NCI-H128 (cell line): Measurements from ENCODE around the gene COQ4.
A peak's percentile ranks its signal among the peaks of the same experiment; 100 is the strongest.
"Not testable (repeated sequence)": the region's sequence is repeated elsewhere in the genome, so short reads cannot be mapped to it uniquely, and the experiment has no call there.

ENCODE experiments used
- DNase-seq: peaks from one replicate; lab custom pipeline; 2025; ENCODE audit not compliant: unreplicated experiment; lab: John Stamatoyannopoulos, UW

Gene COQ4

GRCh38 chr9:128298535-128299482 lies 23.8 kb upstream of the COQ4 start:
- no peak for DNase-seq

DNA sequence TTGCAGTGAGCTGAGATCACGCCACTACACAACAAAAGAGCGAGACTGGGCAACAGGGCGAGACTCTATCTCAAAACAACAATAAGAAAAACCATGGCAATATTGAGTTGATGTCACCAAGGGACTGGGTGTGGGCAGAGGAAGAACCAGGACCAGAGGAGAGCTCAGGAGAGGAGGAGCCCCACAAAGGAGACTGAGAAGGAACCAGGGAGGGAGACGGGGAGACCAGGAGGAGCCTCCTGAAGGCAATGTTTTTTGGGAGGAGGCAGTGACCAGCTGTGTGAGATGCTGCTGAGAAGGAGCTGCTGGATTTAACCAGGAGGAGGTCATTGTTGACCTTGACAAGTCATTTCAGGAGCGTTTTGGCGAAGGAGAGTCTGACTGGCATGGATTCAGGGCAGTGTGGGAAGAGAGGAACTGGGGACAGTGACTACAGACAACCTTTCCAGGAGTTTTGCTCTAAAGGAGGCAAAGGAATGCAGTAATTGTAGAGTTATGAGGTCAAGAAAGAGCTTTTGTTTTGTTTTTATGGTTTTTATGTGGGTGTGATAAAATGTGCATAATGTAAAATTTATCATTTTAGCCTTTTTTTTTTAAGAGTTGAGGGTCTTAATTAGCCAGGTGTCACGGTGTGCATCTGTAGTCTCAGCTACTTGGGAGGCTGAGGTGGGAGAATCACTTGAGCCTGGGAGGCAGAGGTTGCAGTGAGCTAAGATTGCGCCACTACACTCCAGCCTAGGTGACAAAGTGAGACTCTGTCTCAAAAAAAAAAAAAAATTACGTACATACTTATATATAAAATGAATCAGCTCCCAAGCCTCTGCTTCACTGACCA lies 18.3 kb upstream of the COQ4 start:
- no peak for DNase-seq

DNA sequence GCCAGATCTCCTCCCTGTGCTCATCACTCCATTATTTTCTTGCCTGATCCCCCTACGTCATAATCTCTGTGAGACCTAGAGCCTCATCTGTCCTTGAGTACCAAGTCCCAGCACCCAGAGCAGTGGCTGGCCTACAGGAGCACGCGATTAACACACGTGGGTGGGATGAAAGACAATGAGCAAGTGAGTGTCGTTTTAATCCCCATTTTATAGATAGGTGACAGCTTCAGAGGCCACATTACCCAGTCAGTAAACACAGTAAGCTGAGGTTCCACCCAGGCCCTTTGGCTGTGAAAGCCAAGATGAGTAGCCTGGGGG lies 17.7 kb upstream of the COQ4 start:
- no peak for DNase-seq

DNA sequence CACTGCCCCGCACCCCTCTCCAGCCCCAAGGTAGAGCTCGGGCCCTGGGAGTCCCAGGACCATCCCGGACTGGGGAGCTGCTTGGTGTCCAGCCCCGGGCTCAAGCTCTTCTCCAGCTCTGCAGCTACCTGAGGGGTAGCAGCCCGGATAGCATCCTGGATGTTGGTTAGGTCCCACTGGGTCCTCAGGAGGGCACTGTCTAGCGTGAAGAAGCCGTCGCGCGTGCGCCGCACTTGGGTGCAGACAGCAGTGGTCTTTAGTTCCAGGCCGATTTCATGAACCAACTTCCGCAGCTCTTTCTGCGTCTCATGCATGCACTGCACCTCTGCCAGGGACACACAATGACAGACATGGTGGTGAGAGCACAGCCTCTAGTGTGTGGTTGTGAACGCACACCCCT lies 13.1 kb upstream of the COQ4 start:
- DNase-seq: no peak

GRCh38 chr9:128310461-128310860 lies 12.2 kb upstream of the COQ4 start:
- no peak for DNase-seq

DNA sequence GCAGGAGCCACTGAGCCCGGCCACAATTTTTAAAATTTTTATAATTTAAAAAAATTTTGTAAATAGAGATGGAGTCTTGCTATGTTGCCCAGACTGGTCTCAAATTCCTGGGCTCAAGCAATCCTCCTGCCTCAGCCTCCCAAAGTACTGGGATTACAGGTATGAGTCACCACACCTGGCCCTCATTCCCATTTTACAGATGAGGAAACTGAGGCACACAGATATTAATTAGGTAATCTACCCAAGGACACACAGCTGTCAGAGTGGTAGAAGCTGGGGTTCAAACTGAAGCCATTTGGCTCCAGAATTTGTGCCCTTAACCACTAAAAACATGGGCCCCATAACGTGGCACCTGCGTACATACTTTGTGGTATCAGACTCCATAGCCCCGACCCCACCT lies 7.9 kb upstream of the COQ4 start:
- DNase-seq: no peak

GRCh38 chr9:128316421-128316820 lies 6.2 kb upstream of the COQ4 start:
- no peak for DNase-seq

DNA sequence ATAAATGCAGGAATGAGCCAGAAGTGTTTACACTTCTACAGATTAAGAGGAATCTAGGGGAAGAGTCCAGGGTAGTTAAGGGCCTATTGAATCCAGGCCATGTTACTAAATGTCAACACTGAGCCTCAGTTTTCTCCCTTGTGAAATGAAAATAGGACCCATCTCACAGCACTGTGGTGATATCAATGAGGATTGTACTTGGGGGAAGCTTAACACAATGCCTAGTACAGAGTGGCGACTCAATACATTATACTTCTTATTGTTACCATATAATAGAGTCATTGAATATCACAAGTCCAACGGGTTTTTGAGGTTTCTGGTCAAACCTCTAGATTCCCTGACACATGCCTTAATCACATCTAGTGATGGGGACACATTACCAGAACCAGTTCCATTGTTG lies 5.0 kb upstream of the COQ4 start:
- no peak for DNase-seq

GRCh38 chr9:128321343-128321742 lies 1.3 kb upstream of the COQ4 start:
- no peak for DNase-seq

- no peak for DNase-seq
Measured at GRCh38 chr9:128321879-128322403, 698 bp upstream of the COQ4 start.

DNA sequence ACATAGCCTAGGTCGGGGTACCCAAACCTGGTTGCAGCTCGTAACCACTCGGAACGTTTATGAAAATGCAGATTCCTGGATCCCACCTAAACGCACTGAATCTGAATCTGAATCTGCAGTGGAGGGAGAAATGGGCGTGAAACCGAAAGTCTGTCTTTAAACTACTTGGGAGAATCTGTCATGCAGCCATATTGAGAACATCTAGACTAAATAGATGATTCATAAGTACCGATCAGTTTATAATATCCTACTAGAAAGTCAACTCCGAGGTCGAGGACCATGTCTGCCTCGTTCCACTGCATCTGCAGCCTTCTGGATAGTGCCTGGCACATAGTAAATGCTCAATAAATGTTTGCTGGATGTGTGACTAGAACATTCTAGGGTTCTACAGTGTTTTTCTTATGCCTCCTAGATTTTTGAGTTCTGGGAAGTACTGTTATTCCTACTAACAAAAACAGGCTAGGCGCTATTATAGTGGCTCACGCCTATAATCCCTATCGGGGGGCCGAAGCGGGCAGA lies 632 bp downstream of the COQ4 start:
- DNase-seq: no peak

DNA sequence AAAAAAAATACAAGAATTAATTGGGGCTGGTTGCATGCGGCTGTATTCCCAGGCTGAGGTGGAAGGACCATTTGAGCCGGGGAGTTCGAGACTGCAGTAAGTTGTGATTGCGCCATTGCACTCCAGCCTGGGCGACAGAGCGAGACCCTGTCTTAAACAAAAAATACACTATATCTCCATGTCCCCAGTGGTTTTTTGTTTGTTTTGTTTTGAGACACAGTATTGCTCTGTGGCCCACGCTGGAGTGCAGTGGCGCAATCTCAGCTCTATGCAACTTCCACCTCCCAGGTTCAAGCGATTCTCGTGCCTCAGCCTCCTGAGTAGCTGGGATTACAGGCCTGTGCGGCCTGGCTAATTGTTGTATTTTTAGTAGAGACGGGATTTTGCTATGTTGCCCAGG lies 1.2 kb downstream of the COQ4 start:
- no peak for DNase-seq

DNA sequence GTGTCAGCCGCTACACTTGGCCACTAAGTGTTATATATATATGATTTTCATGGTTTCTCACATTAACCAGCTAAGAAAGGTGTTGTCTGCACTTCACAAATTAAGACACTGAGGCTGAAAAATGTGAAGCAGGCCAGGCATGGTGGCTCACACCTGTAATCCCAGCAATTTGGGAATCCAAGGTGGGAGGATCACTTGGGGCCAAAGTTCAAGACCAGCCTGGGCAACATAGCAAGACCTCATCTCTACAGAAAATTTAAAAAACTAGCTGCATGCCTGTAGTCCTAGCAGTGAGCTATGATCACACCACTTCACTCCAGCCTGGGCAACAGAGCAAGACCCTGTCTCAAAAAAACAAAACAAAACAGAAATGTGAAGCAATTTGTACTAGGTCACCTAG lies 1.8 kb downstream of the COQ4 start:
- no peak for DNase-seq

GRCh38 chr9:128325629-128326028 lies 3.0 kb downstream of the COQ4 start:
- no peak for DNase-seq

GRCh38 chr9:128333451-128333869 lies 10.8 kb downstream of the COQ4 start:
- no peak for DNase-seq

DNA sequence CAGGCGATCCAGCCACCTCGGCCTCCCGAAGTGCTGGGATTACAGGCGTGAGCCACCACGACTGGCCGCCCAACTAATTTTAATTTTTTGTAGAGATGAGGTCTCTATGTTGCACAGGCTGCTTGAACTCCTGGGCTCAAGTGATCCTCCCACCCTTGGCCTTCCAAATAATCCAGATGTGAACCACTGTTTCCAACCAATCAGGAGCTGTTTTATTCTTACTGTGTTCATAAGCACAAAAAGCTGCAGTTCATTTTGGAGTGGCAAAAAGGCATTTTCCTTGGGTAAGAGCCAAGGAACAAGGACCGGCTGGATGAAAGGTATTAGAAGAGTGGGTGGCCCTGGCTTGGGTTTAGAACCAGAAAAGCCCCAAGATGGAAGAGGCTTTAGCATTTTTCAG lies 12.5 kb downstream of the COQ4 start:
- DNase-seq: no peak

- no peak for DNase-seq
Measured at GRCh38 chr9:128335914-128336313, 13.3 kb downstream of the COQ4 start.

DNA sequence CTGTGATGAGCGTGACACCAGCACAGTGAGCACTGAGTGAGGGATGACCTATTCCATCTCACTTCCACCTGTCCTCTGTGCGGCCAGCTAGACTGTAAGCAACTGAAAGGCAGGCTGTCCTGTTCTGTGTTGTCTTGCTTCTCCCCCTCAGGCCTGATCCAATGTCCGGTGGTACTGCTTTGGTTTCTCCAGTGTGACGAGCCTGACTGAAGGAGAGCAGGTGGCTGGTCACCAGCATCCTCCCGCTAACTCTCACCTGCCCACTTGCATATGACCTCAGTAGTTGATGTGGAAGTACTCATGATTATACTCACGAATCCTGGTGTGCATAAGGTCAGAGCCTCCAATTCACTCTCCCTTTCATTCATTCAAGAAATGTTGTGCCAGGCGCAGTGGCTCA lies 15.3 kb downstream of the COQ4 start:
- no peak for DNase-seq

DNA sequence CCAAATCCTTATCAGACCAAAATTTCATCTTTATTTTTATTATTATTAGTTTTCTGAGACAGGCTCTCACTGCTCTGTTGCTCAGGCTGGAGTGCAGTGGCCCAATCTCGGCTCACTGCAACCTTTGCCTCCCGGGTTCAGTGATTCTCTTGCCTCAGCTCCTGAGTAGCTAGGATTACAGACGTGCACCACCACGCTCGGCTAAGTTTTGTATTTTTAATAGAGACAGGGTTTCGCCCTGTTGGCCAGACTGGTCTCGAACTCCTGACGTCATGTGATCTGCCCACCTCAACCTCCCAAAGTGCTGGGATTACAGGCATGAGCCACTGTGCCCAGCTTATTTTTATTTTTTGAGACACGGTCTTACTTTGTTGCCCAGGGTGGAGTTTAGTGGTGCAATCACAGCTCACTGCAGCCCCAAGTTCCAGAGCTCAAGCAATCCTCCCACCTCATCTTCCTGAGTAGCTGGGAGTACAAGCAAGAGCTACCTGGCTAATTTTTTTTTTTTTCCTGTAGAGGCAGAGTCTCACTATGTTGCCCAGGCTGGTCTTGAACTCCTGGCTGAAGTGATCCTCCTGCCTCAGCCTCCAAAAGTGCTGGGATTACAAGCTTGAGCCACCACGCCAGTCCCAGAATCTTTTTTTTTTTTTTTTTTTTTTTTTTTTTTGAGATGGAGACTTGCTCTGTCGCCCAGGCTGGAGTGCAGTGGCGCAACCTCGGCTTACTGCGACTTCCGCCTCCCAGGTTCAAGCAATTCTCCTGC lies 16.4 kb downstream of the COQ4 start:
- not testable (repeated sequence) for DNase-seq

DNA sequence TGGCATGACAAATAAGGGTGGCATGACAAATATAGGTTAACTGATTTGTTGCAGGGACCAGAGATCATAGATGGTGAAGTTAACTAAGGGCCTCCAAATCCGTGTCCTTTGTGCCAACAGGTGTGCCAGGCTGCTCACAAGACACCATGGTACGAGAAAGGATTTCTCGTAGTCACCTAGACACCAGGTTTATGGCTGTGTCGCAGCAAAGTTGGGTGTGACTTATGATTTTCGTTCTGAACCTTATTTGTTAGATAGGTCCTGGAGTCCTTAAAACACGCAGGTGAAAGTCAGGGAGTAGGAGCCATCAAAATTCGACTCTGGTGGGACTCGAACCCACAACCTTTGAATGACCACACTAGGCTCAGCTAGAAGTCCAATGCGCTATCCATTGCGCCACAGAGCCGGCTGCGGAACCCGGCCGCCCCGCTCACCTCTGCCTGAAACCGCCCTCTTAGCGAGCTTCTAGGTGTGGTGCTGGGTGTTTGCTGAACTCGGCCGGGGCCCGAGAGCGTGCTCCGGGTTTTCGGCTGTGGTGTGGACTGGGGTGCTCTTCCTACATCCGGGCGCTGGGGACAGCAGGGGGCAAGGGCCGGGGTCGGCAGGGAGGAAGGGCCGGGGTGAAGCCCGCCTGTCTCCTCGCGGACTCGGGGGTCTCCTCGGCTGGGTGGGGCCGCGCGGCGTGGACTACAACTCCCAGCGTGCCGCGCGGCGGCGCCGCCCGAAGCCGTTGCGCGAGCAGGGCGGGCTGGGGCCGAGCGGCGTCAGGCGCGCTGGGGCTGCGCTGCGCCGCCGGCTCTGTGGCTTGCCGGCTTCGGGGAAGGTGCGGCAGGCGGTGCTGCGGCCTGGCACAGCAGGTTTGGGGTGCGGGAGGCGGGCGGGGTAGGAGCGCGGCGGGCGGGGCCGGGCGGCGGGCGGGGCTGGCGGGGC lies 17.4 kb downstream of the COQ4 start, which contains the start of gene SLC27A4:
SLC27A4 (plus strand) TSS at position 767 of the 930 bp plus-strand sequence. CDS start 2,606 bp downstream, outside the sequence.
- DNase-seq: peak; percentile 13
